Spleen (tissue), 7 donors: Measurements from ENCODE around the gene GUCY1A2.

Source experiments
- POLR2A ChIP-seq, 3 donors: fragments of 450-650 bp; IDR thresholded peaks; one replicate each; pipeline ENCODE4 v1.5.1; 2017; ENCODE audit warnings: antibody characterized with exemption in 3 of 3, mild to moderate bottlenecking in 1 of 3
- POLR2AphosphoS5 ChIP-seq, 3 donors: sonication (generic); formaldehyde crosslinking; IDR thresholded peaks; one replicate each; pipeline ENCODE4 v1.5.1; 2017; ENCODE audit warnings: antibody characterized with exemption in 3 of 3
- TF ChIP-seq, protein P1 (sequence below), 11 experiments: fragments of 200-600 bp in 7 of 11; fragments of 450-650 bp in 4 of 11; sonication (generic) in 4 of 11; IDR thresholded peaks in 8 of 11; conservative IDR thresholded peaks in 3 of 11; 1 replicate in 7 of 11; 2 replicates in 4 of 11; pipeline versions ENCODE4 v1.4.0 to v1.8.0; 2016 to 2021; ENCODE audit warnings: antibody characterized with exemption in 11 of 11, inconsistent platforms in 4 of 11, mild to moderate bottlenecking in 1 of 11
- donor health status: DM: no; HTN: no; CAD: no; lungs with moderate emphysema.
- donor health status: DM: no; HTN: no; CAD: no.
- donor health status: DM: no; HTN: no; CAD: no.

DNA sequence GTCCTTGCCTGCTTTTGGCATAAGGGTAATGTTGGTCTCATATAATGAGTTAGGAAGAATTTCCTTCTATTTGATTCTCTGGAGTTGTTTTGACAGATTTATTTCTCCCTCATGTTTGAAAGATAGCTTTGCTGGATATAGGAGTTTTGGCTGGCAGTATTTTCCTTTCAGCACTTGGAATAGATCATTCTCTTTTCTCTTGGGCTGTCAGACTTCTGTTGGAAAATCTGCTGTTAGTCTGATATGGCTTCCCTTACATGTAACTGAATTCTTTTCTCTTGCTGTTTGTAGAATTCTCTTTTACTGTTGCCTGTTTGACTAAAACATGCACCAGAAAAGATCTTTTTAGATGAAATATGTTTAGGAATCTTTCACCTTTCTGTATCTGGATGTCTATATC lies 165.5 kb downstream of the GUCY1A2 start:
- TF ChIP-seq, protein P1, sequence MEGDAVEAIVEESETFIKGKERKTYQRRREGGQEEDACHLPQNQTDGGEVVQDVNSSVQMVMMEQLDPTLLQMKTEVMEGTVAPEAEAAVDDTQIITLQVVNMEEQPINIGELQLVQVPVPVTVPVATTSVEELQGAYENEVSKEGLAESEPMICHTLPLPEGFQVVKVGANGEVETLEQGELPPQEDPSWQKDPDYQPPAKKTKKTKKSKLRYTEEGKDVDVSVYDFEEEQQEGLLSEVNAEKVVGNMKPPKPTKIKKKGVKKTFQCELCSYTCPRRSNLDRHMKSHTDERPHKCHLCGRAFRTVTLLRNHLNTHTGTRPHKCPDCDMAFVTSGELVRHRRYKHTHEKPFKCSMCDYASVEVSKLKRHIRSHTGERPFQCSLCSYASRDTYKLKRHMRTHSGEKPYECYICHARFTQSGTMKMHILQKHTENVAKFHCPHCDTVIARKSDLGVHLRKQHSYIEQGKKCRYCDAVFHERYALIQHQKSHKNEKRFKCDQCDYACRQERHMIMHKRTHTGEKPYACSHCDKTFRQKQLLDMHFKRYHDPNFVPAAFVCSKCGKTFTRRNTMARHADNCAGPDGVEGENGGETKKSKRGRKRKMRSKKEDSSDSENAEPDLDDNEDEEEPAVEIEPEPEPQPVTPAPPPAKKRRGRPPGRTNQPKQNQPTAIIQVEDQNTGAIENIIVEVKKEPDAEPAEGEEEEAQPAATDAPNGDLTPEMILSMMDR (IDR thresholded peaks at IDR 0.05 in 8 of 11, conservative IDR thresholded peaks at IDR 0.05 in 3 of 11) = no peak
- no peak for TF ChIP-seq POLR2AphosphoS5 (IDR thresholded peaks at IDR 0.05)
- TF ChIP-seq POLR2A (IDR thresholded peaks at IDR 0.05) = no peak
